Ishikawa (cell line): ENCODE data around the gene IMMP1L.

Experiments used
- CEBPB ChIP-seq: IDR thresholded peaks from 2 replicates; pipeline ENCODE4 v1.6.1; 2012
- CREB1 ChIP-seq: IDR thresholded peaks from 2 replicates; pipeline ENCODE4 v1.6.1; 2012; ENCODE audit warnings: low read depth
- EGR1 ChIP-seq: IDR thresholded peaks from 2 replicates; pipeline ENCODE4 v1.6.1; 2012
- EP300 ChIP-seq: IDR thresholded peaks from 2 replicates; pipeline ENCODE4 v1.6.1; 2012; ENCODE audit warnings: borderline replicate concordance
- FOXM1 ChIP-seq: IDR thresholded peaks from 2 replicates; pipeline ENCODE4 v1.6.1; 2012; ENCODE audit warnings: low read depth, borderline replicate concordance
- MAX ChIP-seq: IDR thresholded peaks from 2 replicates; pipeline ENCODE4 v1.6.1; 2012
- NFIC ChIP-seq: IDR thresholded peaks from 2 replicates; pipeline ENCODE4 v1.6.1; 2012
- RAD21 ChIP-seq: IDR thresholded peaks from 2 replicates; pipeline ENCODE4 v1.6.1; 2012; ENCODE audit warnings: low read depth
- TAF1 ChIP-seq: IDR thresholded peaks from 2 replicates; pipeline ENCODE4 v1.6.1; 2012; ENCODE audit warnings: low read depth, mild to moderate bottlenecking
- TCF12 ChIP-seq: IDR thresholded peaks from 2 replicates; pipeline ENCODE4 v1.6.1; 2012; ENCODE audit warnings: low read depth
- TEAD4 ChIP-seq: IDR thresholded peaks from 2 replicates; pipeline ENCODE4 v1.6.1; 2012
- YY1 ChIP-seq: IDR thresholded peaks from 2 replicates; pipeline ENCODE4 v1.6.1; 2012; ENCODE audit warnings: low read depth
- ZBTB7A ChIP-seq: IDR thresholded peaks from 2 replicates; pipeline ENCODE4 v1.6.1; 2012; ENCODE audit warnings: low read depth
- TF ChIP-seq, protein P1 (sequence below): IDR thresholded peaks from 2 replicates; pipeline ENCODE4 v1.6.1; 2012; ENCODE audit warnings: low read depth, mild to moderate bottlenecking
- TF ChIP-seq, protein P2 (sequence below): IDR thresholded peaks from 2 replicates; pipeline ENCODE4 v1.6.1; 2012

Gene IMMP1L

GRCh38 chr11:31500560-31500959 is 8.9 kb downstream of the IMMP1L start:
- TF ChIP-seq RAD21: no peak
- TF ChIP-seq EP300: no peak
- TF ChIP-seq MAX: no peak

DNA sequence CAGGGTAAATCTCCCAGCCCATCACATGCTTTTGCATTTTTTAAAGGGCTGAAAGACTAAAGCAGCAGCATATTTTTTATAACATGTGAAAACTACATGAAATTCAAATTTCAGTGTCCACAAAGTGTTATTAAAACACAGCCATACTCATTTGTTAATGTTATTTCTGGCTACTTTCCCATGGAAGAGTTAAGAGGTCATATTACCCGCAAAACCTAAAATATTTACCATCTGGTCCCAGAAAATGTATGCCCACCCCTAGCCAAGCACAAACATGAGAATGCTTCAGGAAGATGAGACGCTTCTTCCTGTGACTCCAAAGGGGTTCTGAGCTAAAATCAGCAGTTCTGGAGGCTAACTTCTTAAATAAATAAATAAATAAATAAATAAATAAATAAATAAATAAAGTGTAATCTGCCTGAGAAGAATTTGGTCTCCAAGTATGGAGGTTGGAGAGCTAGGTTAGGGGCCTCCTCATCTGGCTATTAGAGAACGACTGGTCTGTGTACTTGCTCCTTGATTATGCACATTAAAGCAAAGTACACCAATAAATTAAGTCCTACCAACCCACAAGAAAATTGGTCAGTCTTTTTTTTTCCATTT is 9.7 kb downstream of the IMMP1L start:
- TF ChIP-seq MAX (no peak), CREB1 (no peak)

- TF ChIP-seq TCF12 (no peak), NFIC (no peak), ZBTB7A (no peak), CREB1 (no peak), EGR1 (no peak), MAX (no peak), EP300 (no peak), TAF1 (no peak), YY1 (no peak), TEAD4 (no peak), FOXM1 (no peak), RAD21 (no peak), CEBPB (no peak)
- TF ChIP-seq, protein P1, sequence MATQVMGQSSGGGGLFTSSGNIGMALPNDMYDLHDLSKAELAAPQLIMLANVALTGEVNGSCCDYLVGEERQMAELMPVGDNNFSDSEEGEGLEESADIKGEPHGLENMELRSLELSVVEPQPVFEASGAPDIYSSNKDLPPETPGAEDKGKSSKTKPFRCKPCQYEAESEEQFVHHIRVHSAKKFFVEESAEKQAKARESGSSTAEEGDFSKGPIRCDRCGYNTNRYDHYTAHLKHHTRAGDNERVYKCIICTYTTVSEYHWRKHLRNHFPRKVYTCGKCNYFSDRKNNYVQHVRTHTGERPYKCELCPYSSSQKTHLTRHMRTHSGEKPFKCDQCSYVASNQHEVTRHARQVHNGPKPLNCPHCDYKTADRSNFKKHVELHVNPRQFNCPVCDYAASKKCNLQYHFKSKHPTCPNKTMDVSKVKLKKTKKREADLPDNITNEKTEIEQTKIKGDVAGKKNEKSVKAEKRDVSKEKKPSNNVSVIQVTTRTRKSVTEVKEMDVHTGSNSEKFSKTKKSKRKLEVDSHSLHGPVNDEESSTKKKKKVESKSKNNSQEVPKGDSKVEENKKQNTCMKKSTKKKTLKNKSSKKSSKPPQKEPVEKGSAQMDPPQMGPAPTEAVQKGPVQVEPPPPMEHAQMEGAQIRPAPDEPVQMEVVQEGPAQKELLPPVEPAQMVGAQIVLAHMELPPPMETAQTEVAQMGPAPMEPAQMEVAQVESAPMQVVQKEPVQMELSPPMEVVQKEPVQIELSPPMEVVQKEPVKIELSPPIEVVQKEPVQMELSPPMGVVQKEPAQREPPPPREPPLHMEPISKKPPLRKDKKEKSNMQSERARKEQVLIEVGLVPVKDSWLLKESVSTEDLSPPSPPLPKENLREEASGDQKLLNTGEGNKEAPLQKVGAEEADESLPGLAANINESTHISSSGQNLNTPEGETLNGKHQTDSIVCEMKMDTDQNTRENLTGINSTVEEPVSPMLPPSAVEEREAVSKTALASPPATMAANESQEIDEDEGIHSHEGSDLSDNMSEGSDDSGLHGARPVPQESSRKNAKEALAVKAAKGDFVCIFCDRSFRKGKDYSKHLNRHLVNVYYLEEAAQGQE: no peak
- TF ChIP-seq, protein P2, sequence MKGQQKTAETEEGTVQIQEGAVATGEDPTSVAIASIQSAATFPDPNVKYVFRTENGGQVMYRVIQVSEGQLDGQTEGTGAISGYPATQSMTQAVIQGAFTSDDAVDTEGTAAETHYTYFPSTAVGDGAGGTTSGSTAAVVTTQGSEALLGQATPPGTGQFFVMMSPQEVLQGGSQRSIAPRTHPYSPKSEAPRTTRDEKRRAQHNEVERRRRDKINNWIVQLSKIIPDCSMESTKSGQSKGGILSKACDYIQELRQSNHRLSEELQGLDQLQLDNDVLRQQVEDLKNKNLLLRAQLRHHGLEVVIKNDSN: no peak
Observed at GRCh38 chr11:31493235-31493634, 16.2 kb downstream of the IMMP1L start.

GRCh38 chr11:31492320-31492913 is 17.0 kb downstream of the IMMP1L start:
- TF ChIP-seq TEAD4 (no peak), MAX (no peak), TAF1 (no peak), NFIC (no peak), CEBPB (no peak), EP300 (no peak), YY1 (no peak), EGR1 (no peak), FOXM1 (no peak), TCF12 (no peak), RAD21 (no peak), CREB1 (no peak)
- TF ChIP-seq, protein P2: no peak
- TF ChIP-seq, protein P1: no peak

GRCh38 chr11:31487848-31488247 is 21.6 kb downstream of the IMMP1L start:
- TF ChIP-seq RAD21: peak; percentile 33; the same call in 1 of the 2 replicates
- TF ChIP-seq NFIC: no peak
- TF ChIP-seq, protein P1: no peak
- TF ChIP-seq, protein P2: no peak
